Neutrophil (primary cell): ENCODE measurements around the gene APC.

Experiments used
- H3K27ac ChIP-seq: fragments of 200-600 bp; sonication (generic); 2 replicates; pipeline ENCODE4 v1.5.1; 2016; ENCODE audit warnings: mild to moderate bottlenecking, moderate library complexity
- H3K27me3 ChIP-seq: fragments of 200-600 bp; sonication (generic); 2 replicates; pipeline ENCODE4 v1.6.0; 2016; ENCODE audit warnings: mild to moderate bottlenecking
- H3K36me3 ChIP-seq: fragments of 200-600 bp; sonication (generic); 2 replicates; pipeline ENCODE4 v1.5.1; 2017
- H3K4me1 ChIP-seq, 2 experiments: fragments of 200-600 bp in 1 of 2; sonication (generic) in 1 of 2; 1 replicate in 1 of 2; 2 replicates in 1 of 2; pipeline versions ENCODE4 v1.5.1 to v1.6.1; 2013 to 2016; ENCODE audit warnings: low read depth in 1 of 2, low read length in 1 of 2, mild to moderate bottlenecking in 1 of 2, moderate library complexity in 1 of 2; ENCODE audit not compliant: control insufficient read depth in 1 of 2, insufficient read depth in 1 of 2
- H3K4me3 ChIP-seq, 2 experiments: fragments of 200-600 bp in 1 of 2; sonication (generic) in 1 of 2; 1 replicate in 1 of 2; 2 replicates in 1 of 2; pipeline ENCODE4 v1.5.1; 2013 to 2016; ENCODE audit warnings: low read depth in 1 of 2, low read length in 1 of 2, mild to moderate bottlenecking in 1 of 2, moderate library complexity in 1 of 2
- H3K9me3 ChIP-seq: fragments of 200-600 bp; sonication (generic); 2 replicates; pipeline ENCODE4 v1.5.1; 2016
- TF ChIP-seq, protein P1 (sequence below): fragments of 200-600 bp; sonication (generic); IDR thresholded peaks from 2 replicates; pipeline ENCODE4 v1.5.1; 2016; ENCODE audit warnings: antibody characterized with exemption

APC gene

GRCh38 chr5:112779531-112779930 lies 41.8 kb downstream of the APC start:
- Histone ChIP-seq H3K9me3 (no peaks in the 10 kb centered on the region), H3K4me3 (no peak overlapping the region), H3K27ac (no peak overlapping the region), H3K27me3 (no peaks in the 10 kb centered on the region), H3K4me1 (no peaks in the 10 kb centered on the region), H3K36me3 (peaks cover 86% of the 10 kb centered on the region)
- TF ChIP-seq, protein P1, sequence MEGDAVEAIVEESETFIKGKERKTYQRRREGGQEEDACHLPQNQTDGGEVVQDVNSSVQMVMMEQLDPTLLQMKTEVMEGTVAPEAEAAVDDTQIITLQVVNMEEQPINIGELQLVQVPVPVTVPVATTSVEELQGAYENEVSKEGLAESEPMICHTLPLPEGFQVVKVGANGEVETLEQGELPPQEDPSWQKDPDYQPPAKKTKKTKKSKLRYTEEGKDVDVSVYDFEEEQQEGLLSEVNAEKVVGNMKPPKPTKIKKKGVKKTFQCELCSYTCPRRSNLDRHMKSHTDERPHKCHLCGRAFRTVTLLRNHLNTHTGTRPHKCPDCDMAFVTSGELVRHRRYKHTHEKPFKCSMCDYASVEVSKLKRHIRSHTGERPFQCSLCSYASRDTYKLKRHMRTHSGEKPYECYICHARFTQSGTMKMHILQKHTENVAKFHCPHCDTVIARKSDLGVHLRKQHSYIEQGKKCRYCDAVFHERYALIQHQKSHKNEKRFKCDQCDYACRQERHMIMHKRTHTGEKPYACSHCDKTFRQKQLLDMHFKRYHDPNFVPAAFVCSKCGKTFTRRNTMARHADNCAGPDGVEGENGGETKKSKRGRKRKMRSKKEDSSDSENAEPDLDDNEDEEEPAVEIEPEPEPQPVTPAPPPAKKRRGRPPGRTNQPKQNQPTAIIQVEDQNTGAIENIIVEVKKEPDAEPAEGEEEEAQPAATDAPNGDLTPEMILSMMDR: no peak

DNA sequence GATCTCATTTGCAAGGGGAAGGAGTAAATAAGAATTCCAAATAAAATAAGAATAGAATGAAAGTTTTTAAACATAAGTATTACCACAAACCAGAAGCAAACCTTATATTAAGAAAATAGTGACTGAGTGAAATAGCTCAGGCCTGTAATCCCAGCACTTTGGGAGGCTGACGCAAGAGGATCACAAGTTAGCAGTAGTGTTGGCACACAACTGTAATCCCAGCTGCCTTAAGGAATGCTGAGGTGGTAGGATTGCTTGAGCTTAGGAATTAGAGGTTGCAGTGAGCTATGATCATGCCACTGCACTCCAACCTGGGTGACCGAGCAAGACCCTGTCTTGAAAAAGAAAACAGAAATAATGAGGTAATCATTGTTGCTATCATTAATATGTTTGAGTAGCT lies 47.0 kb downstream of the APC start:
- Histone ChIP-seq H3K4me1 (no peaks in the 10 kb centered on the region), H3K27ac (no peak overlapping the region), H3K36me3 (peaks cover 62% of the 10 kb centered on the region), H3K27me3 (no peaks in the 10 kb centered on the region), H3K4me3 (no peak overlapping the region), H3K9me3 (no peaks in the 10 kb centered on the region)
- TF ChIP-seq, protein P1: no peak

DNA sequence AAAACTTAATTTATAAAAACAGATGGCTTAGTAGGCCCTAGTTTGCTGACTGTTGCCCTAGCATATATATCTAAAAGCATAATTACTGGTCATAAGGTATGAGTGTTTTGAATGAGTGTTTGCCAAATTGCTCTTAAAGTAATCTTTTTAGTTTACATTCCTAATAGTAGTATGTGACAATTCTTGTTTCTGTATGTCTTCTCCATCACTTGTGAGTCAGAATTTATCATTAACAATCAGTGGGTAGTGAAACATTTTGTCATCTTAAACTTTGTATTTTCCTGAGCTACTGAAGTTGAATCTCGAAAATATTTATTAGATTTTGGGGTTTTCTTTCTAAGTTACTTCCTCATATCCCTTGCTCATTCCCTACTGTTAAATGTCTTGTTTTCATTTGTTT lies 49.6 kb downstream of the APC start:
- Histone ChIP-seq H3K27ac (no peak overlapping the region), H3K4me3 (no peak overlapping the region), H3K27me3 (no peaks in the 10 kb centered on the region), H3K9me3 (no peaks in the 10 kb centered on the region), H3K4me1 (no peaks in the 10 kb centered on the region), H3K36me3 (peaks cover 63% of the 10 kb centered on the region)
- TF ChIP-seq, protein P1: no peak

- H3K27me3 ChIP-seq: no peaks in the 10 kb centered on the region
- no peaks in the 10 kb centered on the region for H3K9me3 ChIP-seq
- H3K27ac ChIP-seq: no peak overlapping the region
- peaks cover 63% of the 10 kb centered on the region for H3K36me3 ChIP-seq
- no peaks in the 10 kb centered on the region for H3K4me1 ChIP-seq
- TF ChIP-seq, protein P1: no peak
- H3K4me3 ChIP-seq: no peak overlapping the region
Observed at GRCh38 chr5:112787896-112788295, 50.2 kb downstream of the APC start.

GRCh38 chr5:112793201-112793600 lies 55.5 kb downstream of the APC start:
- Histone ChIP-seq H3K4me3 (no peak overlapping the region), H3K9me3 (no peaks in the 10 kb centered on the region), H3K4me1 (no peaks in the 10 kb centered on the region), H3K36me3 (peaks cover 72% of the 10 kb centered on the region), H3K27me3 (no peaks in the 10 kb centered on the region), H3K27ac (no peak overlapping the region)
- TF ChIP-seq, protein P1: no peak

DNA sequence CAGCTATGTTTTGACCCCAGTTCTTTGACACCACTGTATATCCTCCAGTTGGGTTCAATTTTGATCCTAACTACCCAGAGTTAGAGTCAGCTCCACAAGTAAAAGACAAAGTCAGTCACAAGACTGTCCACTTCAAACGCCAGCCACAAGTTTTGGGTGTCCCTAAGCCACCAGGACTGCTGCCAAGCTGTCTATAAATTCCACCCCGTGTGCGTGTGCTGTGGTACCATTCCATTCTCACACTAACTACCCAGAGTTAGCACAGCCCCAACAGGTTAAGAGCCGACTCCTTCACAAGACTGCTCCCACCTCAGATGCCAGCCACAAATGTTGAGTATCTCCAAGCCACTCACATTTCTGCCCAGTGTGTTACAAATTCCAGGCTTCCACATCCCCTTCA lies 56.7 kb downstream of the APC start:
- Histone ChIP-seq H3K9me3 (no peaks in the 10 kb centered on the region), H3K27me3 (no peaks in the 10 kb centered on the region), H3K36me3 (peaks cover 74% of the 10 kb centered on the region), H3K4me1 (no peaks in the 10 kb centered on the region), H3K27ac (no peak overlapping the region), H3K4me3 (no peak overlapping the region)
- TF ChIP-seq, protein P1: no peak
